SK-N-SH treated with all-trans-retinoic acid at 6 μM for 48 hours (cell line): ENCODE results near the gene KRT1.

Experiments used
- ARNTL ChIP-seq: fragments of 450-650 bp; formaldehyde crosslinking; IDR thresholded peaks from 2 replicates; pipeline ENCODE4 v1.5.0; 2020; ENCODE audit warnings: low read depth, mild to moderate bottlenecking, moderate library complexity, borderline replicate concordance
- CSRNP3 ChIP-seq: fragments of 250-450 bp; sonication (Bioruptor Pico); IDR thresholded peaks from 2 replicates; pipeline ENCODE4 v1.5.1; 2021; ENCODE audit warnings: mild to moderate bottlenecking, moderate library complexity
- ESRRG ChIP-seq: fragments of 250-450 bp; sonication (Bioruptor Pico); IDR thresholded peaks from 2 replicates; pipeline ENCODE4 v1.6.1; 2021; ENCODE audit warnings: mild to moderate bottlenecking
- ISL1 ChIP-seq: fragments of 250-450 bp; sonication (Bioruptor Pico); IDR thresholded peaks from 2 replicates; pipeline ENCODE4 v2.1.2; 2022; ENCODE audit warnings: mild to moderate bottlenecking, moderate library complexity
- PATZ1 ChIP-seq: fragments of 250-450 bp; sonication (Bioruptor Pico); IDR thresholded peaks from 2 replicates; pipeline ENCODE4 v1.8.0; 2020; ENCODE audit warnings: mild to moderate bottlenecking, moderate library complexity, borderline replicate concordance
- POU6F1 ChIP-seq: fragments of 250-450 bp; sonication (Bioruptor Pico); IDR thresholded peaks from 2 replicates; pipeline ENCODE4 v1.8.0; 2021; ENCODE audit warnings: low read depth, mild to moderate bottlenecking, moderate library complexity, borderline replicate concordance

DNA sequence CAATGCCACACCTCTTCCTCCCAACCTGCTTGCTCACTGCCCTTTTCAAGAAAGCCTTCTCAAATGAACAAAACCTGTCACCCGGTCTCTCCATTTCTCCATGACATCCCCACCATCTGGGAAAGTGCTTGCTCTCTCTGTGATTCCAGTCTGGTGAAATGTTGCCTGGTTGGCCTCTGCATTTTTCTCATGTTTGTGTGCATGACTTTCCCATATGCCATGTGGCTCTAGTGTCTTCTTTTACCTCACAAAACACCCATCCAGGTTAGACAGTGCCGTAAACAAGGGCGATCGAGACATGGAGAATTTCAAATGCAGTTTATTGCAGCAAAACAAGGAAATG is 5.8 kb downstream of the KRT1 start:
- TF ChIP-seq PATZ1 (CRISPR knock-in tag): no peak
- no peak for TF ChIP-seq POU6F1 (CRISPR knock-in tag)
- no peak for TF ChIP-seq ESRRG (CRISPR knock-in tag)
- TF ChIP-seq ISL1 (CRISPR knock-in tag): no peak
- no peak for TF ChIP-seq CSRNP3 (CRISPR knock-in tag)
- no peak for TF ChIP-seq ARNTL (CRISPR knock-in tag)
